Tibial nerve (tissue), 4 donors: ENCODE measurements around the gene NLGN2. TPM values are rescaled to one million over a fixed set of nuclear protein-coding genes. Genes with fewer than 3 reads are reported as not detected.

Experiments used
- DNase-seq, 2 donors: peaks; one replicate each; pipeline ENCODE4 v3.0.0-alpha.2; 2019; ENCODE audit warnings: low spot score in 2 of 2
- H3K27ac ChIP-seq, 4 donors: fragments of 200-600 bp; sonication (generic) in 3 of 4; one replicate each; pipeline ENCODE4 v1.5.1; 2017 to 2019; ENCODE audit warnings: mild to moderate bottlenecking in 1 of 4
- H3K27me3 ChIP-seq, 2 donors: fragments of 200-600 bp; sonication (generic) in 1 of 2; one replicate each; pipeline versions ENCODE4 v1.5.1 to v1.6.0; 2017 to 2019
- H3K36me3 ChIP-seq, 3 donors: fragments of 200-600 bp; sonication (generic); one replicate each; pipeline ENCODE4 v1.5.1; 2018 to 2019
- H3K4me1 ChIP-seq, 4 donors: fragments of 200-600 bp; sonication (generic) in 3 of 4; one replicate each; pipeline ENCODE4 v1.5.1; 2017 to 2019
- H3K4me3 ChIP-seq, 4 donors: fragments of 200-600 bp; sonication (generic) in 3 of 4; one replicate each; pipeline ENCODE4 v1.5.1; 2017 to 2019; ENCODE audit warnings: mild to moderate bottlenecking in 1 of 4, moderate library complexity in 1 of 4
- H3K9me3 ChIP-seq, 4 donors: fragments of 200-600 bp; sonication (generic) in 3 of 4; one replicate each; pipeline ENCODE4 v1.5.1; 2017 to 2019
- CTCF ChIP-seq, 5 experiments: fragments of 200-600 bp in 3 of 5; fragments of 450-650 bp in 2 of 5; sonication (generic) in 3 of 5; IDR thresholded peaks; one replicate each; pipeline ENCODE4 v1.5.1; 2016 to 2019; ENCODE audit warnings: antibody characterized with exemption in 5 of 5, mild to moderate bottlenecking in 3 of 5, moderate library complexity in 2 of 5
- EP300 ChIP-seq, 2 donors: sonication (generic); formaldehyde crosslinking; IDR thresholded peaks; one replicate each; pipeline ENCODE4 v1.6.1; 2017; ENCODE audit warnings: antibody characterized with exemption in 2 of 2, mild to moderate bottlenecking in 1 of 2
- POLR2A ChIP-seq, 2 donors: fragments of 450-650 bp; IDR thresholded peaks; one replicate each; pipeline ENCODE4 v1.6.1; 2017; ENCODE audit warnings: antibody characterized with exemption in 2 of 2, mild to moderate bottlenecking in 2 of 2, moderate library complexity in 2 of 2
- WGBS, 2 donors: methylation state at CpG; one replicate each; pipeline ENCODE4 v1.1.5; 2018; 5-methylcytosine and 5-hydroxymethylcytosine counted together
- total RNA-seq, 4 donors: library from RNA; depleted of rRNA; stranded (reverse); fragments of >200 nt; gene quantifications; one replicate each; pipeline ENCODE4 v1.1.0, GENCODE V29; 2016

Gene NLGN2
- total RNA-seq, 4 donors from 2014 or later, result 14.4 to 32.4 (median 23.9) TPM

- Histone ChIP-seq H3K4me1 (peaks cover 0 to 56% (median 21%) of the 10 kb centered on the region in 4 donors), H3K27ac (peak overlapping the region; percentile 85 to 98 (median 94)), H3K4me3 (peak overlapping the region; percentile 63 to 96 (median 70)), H3K36me3 (peaks cover 0 to 27% (median 0%) of the 10 kb centered on the region in 3 donors), H3K27me3 (no peaks in the 10 kb centered on the region), H3K9me3 (no peaks in the 10 kb centered on the region)
- 0 to 1% methylated on average over 28 to 39 of the region's 65 CpGs for WGBS, 2 donors
- TF ChIP-seq CTCF (IDR thresholded peaks at IDR 0.05) (peak; percentile 11 to 32 (median 18)), EP300 (IDR thresholded peaks at IDR 0.05) (peak in 1 of 2 donors; percentile 45), POLR2A (IDR thresholded peaks at IDR 0.05) (peak in 1 of 2 donors; percentile 76)
- DNase-seq, result peak; percentile 49 to 57
These were observed 2.8 kb upstream of the NLGN2 start for GRCh38 chr17:7404737-7405349.

- no peaks in the 10 kb centered on the region for H3K27me3 ChIP-seq
- peaks cover 0 to 34% (median 0%) of the 10 kb centered on the region in 3 donors for H3K36me3 ChIP-seq
- H3K4me3 ChIP-seq, result peak overlapping the region; percentile 63 to 96 (median 70)
- H3K4me1 ChIP-seq, result peaks cover 0 to 56% (median 21%) of the 10 kb centered on the region in 4 donors
- no peaks in the 10 kb centered on the region for H3K9me3 ChIP-seq
- TF ChIP-seq POLR2A (IDR thresholded peaks at IDR 0.05), result no peak
- no peak for TF ChIP-seq CTCF (IDR thresholded peaks at IDR 0.05)
- no peak for TF ChIP-seq EP300 (IDR thresholded peaks at IDR 0.05)
- 4 to 9% methylated on average over 29 to 36 of the region's 38 CpGs for WGBS, 2 donors
- DNase-seq, result peak in 1 of 2 donors; percentile 14
- peak overlapping the region; percentile 85 to 98 (median 94) for H3K27ac ChIP-seq
These were observed 2.1 kb upstream of the NLGN2 start for GRCh38 chr17:7405350-7406234.

- Histone ChIP-seq H3K9me3 (no peaks in the 10 kb centered on the region), H3K4me1 (peaks cover 0 to 49% (median 21%) of the 10 kb centered on the region in 4 donors), H3K27me3 (no peaks in the 10 kb centered on the region), H3K27ac (peak overlapping the region in 3 of 4 donors; percentile 94 to 98 (median 95)), H3K4me3 (peak overlapping the region in 1 of 4 donors; percentile 96), H3K36me3 (peaks cover 0 to 42% (median 0%) of the 10 kb centered on the region in 3 donors)
- DNase-seq, result no peak
- 47 to 61% methylated on average over 9 to 12 of the region's 12 CpGs for whole genome bisulfite sequencing, 2 donors
- TF ChIP-seq POLR2A (IDR thresholded peaks at IDR 0.05) (no peak), CTCF (IDR thresholded peaks at IDR 0.05) (no peak), EP300 (IDR thresholded peaks at IDR 0.05) (no peak)
These were observed 1.3 kb upstream of the NLGN2 start for GRCh38 chr17:7406235-7406825.

- Histone ChIP-seq H3K4me3 (no peak overlapping the region), H3K36me3 (peaks cover 0 to 40% (median 0%) of the 10 kb centered on the region in 3 donors), H3K9me3 (no peaks in the 10 kb centered on the region), H3K27me3 (no peaks in the 10 kb centered on the region), H3K27ac (peak overlapping the region in 2 of 4 donors; percentile 60 to 98), H3K4me1 (peaks cover 0 to 41% (median 18%) of the 10 kb centered on the region in 4 donors)
- TF ChIP-seq POLR2A (IDR thresholded peaks at IDR 0.05) (no peak), EP300 (IDR thresholded peaks at IDR 0.05) (no peak), CTCF (IDR thresholded peaks at IDR 0.05) (no peak)
- WGBS, 2 donors, result 79 to 82% methylated on average over 13 of the region's 13 CpGs
- no peak for DNase-seq
These were observed 563 bp upstream of the NLGN2 start for GRCh38 chr17:7407082-7407481.
